HEK293 (cell line): Measurements from ENCODE around the gene PRRT1.

ENCODE experiments used
- ZNF16 ChIP-seq: fragments of 450-650 bp; formaldehyde crosslinking; IDR thresholded peaks from 2 replicates; pipeline ENCODE4 v1.5.1; 2016; ENCODE audit warnings: low read depth, missing biosample characterization, missing genetic modification characterization
- TF ChIP-seq, protein P1 (sequence below): fragments of 450-650 bp; IDR thresholded peaks from 2 replicates; pipeline ENCODE4 v1.5.1; 2018; ENCODE audit warnings: missing biosample characterization, missing genetic modification characterization
- TF ChIP-seq, protein P2 (sequence below): fragments of 450-650 bp; formaldehyde crosslinking; IDR thresholded peaks from 2 replicates; pipeline ENCODE4 v1.5.1; 2016; ENCODE audit warnings: missing biosample characterization, missing genetic modification characterization

GRCh38 chr6:32184084-32184640 is 32.4 kb upstream of the PRRT1 start, which contains the start of gene AGER:
- TF ChIP-seq, protein P1, sequence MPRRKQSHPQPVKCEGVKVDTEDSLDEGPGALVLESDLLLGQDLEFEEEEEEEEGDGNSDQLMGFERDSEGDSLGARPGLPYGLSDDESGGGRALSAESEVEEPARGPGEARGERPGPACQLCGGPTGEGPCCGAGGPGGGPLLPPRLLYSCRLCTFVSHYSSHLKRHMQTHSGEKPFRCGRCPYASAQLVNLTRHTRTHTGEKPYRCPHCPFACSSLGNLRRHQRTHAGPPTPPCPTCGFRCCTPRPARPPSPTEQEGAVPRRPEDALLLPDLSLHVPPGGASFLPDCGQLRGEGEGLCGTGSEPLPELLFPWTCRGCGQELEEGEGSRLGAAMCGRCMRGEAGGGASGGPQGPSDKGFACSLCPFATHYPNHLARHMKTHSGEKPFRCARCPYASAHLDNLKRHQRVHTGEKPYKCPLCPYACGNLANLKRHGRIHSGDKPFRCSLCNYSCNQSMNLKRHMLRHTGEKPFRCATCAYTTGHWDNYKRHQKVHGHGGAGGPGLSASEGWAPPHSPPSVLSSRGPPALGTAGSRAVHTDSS (tag by site-specific recombination): no peak
- no peak for TF ChIP-seq ZNF16
- TF ChIP-seq, protein P2, sequence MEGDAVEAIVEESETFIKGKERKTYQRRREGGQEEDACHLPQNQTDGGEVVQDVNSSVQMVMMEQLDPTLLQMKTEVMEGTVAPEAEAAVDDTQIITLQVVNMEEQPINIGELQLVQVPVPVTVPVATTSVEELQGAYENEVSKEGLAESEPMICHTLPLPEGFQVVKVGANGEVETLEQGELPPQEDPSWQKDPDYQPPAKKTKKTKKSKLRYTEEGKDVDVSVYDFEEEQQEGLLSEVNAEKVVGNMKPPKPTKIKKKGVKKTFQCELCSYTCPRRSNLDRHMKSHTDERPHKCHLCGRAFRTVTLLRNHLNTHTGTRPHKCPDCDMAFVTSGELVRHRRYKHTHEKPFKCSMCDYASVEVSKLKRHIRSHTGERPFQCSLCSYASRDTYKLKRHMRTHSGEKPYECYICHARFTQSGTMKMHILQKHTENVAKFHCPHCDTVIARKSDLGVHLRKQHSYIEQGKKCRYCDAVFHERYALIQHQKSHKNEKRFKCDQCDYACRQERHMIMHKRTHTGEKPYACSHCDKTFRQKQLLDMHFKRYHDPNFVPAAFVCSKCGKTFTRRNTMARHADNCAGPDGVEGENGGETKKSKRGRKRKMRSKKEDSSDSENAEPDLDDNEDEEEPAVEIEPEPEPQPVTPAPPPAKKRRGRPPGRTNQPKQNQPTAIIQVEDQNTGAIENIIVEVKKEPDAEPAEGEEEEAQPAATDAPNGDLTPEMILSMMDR (tag by site-specific recombination): no peak
